Activated CD4-positive, alpha-beta T cell treated with anti-CD3 and anti-CD28 coated beads, Interleukin-2, Interleukin-6, amounts not matched to agents 100 ng/mL and 50 ng/mL, durations not matched to agents 16 hours and 8 hours (primary cell): ENCODE measurements around the gene EEFSEC.
"Not testable (repeated sequence)": the region's sequence is repeated elsewhere in the genome, so short reads cannot be mapped to it uniquely, and the experiment has no call there.

Source experiments
- DNase-seq: peaks from one replicate; pipeline ENCODE4 v3.0.0-alpha.2; 2020

EEFSEC gene

DNA sequence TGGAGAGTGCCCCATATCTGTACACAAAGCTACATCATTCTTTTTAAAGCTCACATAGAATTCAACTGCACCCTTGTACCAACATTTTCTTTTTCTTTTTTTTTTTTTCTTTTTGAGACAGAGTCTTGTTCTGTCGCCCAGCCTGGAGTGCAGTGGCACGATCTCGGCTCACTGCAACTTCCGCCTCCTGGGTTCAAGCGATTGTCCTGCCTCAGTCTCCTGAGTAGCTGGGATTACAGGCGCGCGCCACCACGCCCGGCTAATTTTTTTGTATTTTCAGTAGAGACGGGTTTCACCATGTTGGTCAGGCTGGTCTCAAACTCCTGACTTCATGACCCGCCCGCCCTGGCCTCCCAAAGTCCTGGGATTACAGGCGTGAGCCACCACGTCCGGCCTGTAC is 1.1 kb downstream of the EEFSEC start:
- not testable (repeated sequence) for DNase-seq

DNA sequence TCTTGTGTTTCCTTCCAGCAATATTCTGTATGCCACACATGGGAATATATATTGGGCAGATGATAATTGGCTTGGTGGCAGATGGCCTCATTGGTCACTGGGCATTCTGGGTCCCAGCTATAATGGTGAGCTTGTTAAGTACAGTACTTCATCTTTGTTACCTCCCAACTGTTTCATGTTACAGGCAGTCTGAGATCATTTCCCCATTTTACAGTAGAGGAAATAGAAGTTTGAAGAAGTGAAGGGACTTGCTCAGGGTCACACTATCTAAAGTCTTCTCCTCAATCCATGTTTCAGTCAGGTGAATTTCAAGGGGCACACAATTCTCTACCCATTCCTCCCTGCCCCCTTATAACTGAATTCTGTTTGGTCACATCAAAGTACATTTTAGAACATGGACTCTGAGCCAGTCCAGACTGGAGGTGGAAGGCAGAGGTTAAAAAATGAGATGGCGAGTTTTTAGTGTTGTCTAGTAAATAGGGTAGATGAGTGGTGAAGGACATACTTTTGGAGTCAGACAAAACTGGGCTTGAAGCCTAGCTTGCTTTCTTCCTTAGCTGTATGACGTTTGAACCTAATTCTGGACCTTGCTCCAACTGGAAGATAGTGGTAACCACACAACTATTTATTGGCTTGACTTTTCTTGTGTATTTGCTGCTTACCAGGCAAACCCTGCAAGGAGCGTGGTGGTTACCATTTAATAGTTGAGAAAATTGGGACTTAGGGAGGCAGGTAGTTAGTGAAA is 2.5 kb downstream of the EEFSEC start:
- DNase-seq: no peak

DNA sequence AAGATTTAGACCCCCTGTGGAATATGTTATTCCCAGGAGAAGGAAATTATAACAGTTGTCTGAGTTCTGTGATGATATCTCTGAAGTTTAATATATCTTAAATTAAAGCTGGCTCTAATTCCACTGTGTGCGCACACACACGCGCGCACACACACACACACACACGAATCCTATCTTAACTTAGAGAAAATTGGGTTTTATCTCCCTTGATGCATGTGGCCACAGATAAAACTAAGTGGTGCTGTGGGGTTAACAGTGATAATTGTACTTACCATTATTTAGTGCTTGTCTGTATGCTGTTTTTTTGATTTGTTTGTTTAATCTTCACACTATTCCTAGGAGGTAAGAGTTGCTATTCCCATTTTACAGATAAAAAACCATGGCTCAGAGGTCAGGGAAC is 7.4 kb downstream of the EEFSEC start:
- DNase-seq: no peak

DNA sequence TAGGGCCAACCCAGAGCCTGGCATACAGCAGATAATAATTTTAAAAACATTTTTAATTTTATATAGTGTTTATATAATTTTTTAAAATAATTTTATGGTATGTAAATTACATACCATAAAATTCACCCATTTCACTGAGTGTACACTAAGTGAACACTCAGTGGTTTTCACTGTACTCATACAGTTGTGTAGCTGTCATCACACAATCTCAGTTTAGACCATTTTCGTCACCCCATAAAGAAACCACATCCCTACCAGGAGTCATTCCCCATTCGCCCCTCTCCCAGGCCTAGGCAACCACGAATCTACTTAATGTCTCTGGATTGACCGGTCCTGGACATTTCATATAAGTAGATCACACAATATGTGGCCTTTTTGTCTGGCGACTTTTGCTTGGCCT is 10.2 kb downstream of the EEFSEC start:
- DNase-seq: no peak

DNA sequence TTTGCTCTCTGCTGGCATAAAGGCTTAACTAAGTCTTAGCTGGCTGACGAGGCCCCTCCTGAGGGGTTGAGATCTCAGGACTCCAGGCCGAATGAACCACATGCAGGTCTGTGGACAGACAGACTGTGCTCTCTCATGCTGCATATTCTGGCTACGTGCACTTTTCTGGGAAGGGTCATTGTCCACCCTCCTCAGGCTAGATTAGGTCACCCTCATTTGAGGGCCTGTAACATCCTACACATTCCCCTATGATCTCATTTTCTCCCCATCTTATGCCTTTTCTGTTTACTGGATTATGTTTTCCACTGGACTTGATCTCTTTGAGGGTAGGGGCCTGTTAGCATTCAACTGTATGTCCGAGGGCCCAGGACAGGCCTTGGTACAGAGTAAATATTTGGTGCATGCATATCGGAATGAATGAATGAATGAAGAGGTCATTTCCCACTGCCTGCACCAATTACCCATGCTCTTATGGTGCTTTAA is 13.7 kb downstream of the EEFSEC start:
- no peak for DNase-seq

DNA sequence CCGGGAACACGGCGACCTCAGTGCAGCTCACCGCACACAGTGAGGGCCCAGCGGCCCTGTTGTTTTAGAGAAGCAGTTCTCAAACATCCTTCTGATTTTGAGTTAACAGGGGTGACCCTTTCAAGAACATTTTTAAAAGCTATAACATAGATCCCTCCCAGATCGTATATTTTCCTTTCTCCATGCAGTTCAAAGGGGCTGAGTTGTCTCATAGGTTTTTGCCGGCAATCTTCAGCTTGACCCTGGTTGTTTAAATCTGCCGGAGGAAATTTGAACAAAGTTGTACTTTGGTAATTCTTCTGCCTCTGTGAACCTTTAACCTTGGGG is 14.3 kb downstream of the EEFSEC start:
- no peak for DNase-seq

DNA sequence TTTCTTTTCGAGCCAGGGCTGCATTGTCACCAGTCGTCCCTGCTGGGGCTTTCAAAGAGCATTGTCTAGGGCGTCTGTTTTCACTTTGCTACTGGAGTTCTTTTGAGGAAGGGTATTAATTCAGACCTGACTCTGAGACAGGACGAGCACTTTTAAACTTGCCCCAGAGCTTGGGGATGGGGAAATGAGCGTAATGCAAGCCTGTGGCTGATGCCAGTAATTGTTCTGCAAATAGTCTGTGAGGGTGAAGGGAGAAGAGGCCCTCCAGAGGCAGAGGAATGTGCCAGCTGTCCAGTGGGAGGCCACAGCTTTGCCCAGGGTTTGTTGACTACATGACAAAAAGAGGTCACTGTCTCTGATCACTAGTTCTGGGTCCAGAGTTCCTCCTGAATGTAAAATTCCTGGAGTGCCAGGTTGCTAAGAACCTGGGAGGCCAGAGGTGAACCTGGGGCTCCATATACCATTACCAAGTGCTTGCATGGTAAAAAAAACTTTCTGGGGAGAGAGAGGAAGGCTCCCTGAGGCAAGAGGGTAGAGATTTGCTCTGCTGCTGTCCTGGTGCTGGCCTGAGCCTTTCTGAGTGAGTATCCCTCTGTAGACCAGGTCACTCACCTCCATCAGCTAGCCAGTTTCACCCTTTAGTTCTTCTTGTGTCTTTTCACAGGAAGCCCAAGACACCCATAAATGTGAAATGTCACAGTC is 14.8 kb downstream of the EEFSEC start:
- DNase-seq: no peak

DNA sequence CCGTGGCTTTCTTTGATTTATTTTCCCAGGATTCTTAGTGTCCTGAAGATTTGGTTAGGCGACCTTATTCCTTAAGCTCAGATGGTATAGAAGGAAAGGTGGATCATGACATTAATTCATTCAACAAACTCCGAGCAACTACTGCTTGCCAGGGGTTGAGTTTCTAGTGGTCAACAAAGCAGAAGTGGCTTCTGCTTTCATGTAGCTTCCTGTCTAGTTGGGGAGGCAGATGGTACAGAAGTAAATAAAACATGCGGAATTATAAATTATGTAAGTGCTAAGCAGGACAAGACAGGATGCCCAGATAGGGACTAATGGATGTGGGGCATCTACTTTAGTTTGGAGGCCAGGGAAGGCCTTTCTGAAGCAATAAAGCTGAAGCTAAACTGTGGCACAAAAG is 15.6 kb downstream of the EEFSEC start:
- DNase-seq: no peak

DNA sequence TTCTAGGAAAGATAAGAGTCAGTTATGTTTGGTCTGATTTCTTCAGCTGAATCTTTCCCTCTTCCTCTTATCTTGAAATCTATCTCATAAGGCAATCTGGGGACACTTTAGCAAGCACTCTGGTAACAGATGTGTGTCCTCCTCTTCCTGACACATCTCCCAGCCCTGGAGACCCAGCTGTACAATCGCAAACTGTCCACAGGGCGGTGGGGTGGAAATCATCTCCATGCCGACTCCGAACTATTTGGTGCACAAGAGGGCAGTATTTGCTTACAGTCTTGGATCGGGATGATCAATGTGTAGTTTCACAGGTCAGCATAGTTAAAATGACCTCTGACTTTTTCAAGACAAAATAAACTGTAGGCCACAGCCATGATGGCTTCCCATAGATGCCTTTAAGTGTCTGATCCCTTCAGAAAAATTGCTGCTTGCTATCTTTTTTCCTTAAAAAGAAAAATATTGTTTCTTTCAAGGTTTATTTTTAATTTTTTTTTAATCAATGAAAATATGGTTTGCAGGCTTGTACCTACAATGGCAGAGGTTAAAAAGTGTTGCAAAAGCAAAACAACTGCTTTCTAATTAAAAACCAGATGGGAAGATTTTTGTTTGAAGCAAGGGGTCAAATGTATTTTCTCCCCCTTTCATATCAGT is 17.7 kb downstream of the EEFSEC start:
- peak; percentile 6 for DNase-seq

DNA sequence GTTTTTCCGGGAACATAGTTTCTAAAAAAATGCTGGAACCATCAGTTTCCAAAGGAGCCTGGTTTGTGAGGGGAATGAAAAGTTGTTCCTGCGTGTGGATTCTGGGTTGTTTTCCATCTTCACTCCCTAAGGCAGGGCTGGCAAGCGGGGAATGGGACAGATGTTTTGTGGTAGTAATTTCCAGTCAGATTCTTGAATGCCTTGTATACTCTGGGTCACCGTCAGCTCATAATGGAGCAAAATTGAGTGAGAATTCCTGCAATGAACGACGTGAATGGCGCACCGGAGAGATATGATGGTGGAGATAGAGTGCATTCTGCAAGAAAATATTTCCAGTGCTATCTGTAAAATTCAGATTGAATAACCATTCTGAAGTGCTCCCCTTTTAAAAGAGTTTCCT is 19.9 kb downstream of the EEFSEC start:
- no peak for DNase-seq

DNA sequence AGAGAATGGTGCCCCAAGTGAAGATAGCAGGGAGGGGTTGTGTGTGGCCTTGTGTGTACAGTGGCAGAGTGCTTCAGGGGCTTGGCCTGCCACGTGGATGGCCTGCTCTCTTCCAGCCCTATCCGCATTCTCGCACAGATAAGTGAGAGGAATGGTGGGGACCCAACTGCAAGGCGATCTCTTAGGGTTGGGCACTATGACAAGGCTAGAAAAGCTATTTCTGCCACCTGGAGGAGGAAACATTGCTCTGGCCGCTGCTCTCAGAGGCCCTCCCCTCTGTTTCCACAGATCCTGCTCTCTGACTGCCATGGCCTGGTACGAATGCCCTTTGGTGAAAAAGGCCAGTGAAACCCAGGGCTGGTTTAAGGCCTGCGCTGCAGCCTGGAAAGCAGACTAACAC is 20.6 kb downstream of the EEFSEC start:
- DNase-seq: no peak

DNA sequence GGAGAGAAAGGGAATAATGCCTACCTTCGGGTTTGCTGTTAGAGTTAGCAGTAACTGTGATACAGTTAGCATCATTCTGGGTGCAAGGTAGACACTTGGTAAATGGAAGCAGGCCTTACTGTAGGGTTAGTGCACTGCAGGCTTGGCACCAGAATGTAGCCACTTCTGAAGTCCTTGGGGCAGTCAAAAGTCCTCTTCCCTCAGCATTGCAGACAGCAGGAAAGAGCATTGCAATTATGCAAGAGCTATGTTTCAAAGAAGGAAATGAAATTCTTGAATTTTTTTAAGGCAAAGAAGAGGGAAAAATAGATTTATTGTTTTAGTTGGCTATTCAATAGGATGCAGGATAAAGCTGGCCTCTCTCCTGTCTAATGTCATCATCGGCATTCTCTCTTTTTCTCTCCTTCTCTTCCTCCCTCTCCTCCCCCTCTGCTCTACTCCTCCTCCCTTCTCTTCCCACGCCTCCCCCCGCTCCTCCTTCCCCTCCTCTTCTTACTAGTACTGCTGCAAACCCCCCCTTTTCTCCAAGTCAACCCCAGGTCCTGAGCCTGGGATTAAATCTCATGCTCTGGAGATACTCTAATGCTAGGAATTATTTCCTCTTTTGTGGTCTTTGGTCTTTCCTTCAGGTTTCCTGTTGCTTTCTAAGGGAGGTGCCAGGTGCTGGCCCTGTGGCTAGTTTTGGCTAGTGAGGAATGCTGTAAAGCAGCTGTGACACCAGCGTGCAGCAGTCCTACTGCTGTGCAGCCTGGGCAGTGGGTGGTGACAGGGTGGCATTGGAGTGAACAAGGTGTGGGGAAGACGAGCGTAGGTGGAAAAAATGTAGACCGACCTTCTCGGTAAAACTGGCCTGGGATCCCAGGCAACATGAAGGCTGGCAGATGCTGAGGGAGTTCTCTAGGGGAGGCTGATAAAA is 21.7 kb downstream of the EEFSEC start:
- no peak for DNase-seq

DNA sequence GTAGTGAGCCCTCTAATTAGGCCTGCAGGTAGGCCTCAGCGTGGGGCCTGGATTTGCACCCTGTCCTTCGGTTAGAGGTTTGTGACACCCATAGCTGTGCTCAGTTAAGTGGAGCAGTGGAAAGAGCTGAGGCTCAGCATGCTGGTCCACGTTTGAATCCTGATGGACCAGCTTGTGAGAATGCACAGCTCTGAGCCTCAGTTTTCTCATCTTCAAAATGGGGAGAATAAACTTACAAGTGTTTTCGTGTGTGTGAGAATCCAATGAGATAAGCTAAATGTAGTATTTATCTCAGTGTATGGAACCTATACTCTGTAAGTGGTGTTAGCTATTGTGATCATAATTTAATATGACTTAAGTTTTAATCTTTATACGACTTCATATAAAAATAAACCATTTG is 22.5 kb downstream of the EEFSEC start:
- no peak for DNase-seq

DNA sequence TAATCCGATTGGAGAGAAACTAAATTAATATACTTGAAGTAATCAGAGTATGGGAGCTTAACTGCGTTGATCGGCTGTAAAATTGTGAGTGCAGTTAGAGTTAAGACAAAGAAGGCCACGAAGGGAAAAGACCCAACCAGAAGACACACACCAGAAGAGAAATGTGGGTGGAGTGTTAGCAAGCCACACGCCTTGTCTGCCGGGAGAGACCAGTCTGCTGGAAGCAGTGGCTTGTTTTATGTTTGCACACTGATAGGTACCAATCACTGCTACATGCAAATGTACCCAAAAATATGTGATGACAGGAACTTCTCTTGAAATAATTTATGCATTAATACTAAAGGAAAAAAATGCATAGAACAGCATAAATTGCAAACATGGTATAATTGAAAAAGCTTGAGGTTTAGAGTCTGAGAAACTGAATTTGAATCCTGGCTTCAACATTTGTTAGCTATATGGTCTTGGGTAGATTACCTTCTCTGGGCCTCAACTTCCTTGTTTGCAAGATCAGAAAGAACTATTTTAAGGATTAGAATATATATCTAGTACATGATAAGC is 23.1 kb downstream of the EEFSEC start:
- DNase-seq: no peak

DNA sequence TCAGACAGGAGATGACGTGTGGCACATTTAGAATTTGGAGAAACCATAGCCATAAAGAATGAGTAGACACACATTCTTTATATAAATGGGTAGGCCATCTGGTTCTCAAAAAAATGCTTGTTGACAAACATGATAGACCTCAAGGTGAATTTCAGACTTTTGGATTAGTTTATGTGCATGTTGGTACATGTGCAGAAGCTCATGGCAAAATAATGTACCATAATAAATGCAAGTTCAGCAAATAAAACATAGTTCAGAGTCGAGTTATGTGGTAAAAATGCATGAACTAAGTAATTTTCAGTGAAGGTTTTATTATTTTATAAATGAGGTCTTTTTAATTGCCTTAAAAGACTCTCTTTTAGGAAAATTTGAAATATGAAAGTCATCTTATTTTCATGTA is 24.6 kb downstream of the EEFSEC start:
- DNase-seq: no peak

DNA sequence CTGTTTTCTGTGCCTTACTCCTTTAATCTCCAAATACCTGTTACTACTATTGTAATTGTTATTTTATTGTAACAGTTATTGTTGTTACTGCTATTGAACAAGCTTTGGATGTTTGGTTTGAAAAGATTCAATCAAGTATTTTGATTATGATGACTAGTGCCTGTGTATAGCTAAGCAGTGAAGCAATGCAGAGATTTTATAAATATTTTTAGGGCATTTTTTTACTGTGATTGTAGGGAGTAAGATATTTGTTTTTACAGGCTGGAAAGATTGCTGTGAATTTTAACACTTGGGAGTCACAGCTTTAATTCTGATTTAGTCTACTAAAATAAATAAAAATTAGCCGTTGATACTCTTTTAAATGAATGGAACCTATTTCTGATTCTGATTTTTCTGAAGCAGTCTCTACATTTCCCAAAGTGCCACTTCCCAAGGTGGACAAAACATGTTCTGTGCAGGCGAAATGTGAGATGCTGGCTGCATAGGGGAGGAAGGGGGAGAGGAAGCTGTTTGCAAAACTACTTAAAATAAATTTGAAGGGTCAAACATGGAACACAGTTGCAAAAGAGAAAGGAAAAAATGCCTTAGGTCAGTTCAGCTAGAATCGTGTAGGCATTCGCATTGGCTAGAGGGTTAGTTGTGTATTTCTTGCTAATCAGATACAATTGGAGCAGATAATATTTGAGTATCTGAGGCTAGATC is 25.7 kb downstream of the EEFSEC start:
- no peak for DNase-seq

DNA sequence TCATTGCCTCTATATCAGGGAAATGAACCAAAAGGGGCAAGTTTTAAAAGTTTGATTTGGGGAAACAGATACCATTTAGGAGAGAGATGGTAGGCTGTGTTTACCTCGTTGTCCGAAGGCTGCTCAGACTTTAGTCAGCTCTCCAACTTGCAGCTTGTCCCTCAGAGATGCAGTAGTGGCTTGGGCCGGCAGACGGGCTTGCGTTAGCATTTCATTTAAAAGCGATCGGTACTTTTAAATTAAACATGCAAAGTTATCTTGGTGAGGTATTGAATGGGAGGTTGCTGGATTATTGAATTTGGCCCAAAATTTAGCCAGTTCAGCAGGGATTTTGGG is 26.2 kb downstream of the EEFSEC start:
- no peak for DNase-seq

DNA sequence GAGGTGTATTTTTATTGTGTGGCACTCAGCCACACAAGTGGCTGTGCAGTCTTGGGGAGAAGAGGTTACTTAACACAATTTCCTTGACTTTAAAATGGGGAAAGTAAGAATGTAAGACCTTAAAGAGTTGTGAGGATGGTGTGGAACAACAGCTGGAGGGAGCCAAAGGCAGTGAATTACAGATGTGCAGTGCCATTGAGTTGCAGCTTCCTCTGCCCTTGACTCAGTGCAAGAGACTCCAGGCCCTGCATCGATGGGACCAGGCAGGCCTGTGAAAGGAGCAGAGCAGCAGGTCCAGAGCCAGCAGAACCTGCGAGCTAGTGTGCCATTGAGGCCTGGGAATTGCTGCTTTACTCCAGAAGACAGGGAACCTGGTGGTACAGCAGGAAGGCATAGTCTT is 27.2 kb downstream of the EEFSEC start:
- no peak for DNase-seq

DNA sequence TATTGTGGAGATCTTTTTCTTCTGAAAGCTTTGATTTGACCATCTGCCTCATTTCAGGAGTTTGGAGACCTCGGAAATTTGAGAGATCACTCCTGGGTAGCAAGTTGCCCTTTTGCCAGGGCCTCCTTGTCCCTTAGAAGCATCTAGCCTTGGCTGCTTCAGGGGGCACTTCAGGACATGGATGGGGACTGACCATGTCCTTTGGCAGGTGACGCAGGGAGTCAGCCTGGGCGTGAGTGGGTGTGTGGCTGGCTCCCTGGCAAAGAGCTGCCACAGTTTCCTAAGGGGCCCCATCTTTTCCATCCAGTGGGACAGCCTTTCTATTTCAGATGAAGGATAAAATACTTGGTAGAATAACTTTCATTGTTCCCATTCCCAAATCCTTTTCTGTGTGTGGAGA is 27.6 kb downstream of the EEFSEC start:
- no peak for DNase-seq

DNA sequence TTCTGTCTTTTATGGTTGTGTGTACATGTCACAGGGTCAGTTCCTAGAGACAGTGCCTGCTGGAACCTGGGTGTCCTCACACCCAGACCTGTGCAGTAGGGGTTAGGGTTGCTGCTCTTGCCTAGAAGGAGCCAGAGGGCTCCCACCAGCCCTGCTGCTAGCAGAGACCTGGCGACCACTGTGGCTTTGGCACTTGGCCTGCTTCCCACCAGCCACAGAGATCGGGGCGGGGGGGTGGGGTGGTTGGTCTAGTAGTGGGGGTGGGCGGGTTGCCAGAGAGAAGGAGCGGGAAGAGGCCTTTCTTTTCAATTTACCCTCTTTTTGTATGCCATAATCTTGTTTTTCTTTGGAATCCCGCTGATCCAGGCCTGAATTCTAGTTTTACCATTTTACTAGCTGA is 29.4 kb downstream of the EEFSEC start:
- no peak for DNase-seq

DNA sequence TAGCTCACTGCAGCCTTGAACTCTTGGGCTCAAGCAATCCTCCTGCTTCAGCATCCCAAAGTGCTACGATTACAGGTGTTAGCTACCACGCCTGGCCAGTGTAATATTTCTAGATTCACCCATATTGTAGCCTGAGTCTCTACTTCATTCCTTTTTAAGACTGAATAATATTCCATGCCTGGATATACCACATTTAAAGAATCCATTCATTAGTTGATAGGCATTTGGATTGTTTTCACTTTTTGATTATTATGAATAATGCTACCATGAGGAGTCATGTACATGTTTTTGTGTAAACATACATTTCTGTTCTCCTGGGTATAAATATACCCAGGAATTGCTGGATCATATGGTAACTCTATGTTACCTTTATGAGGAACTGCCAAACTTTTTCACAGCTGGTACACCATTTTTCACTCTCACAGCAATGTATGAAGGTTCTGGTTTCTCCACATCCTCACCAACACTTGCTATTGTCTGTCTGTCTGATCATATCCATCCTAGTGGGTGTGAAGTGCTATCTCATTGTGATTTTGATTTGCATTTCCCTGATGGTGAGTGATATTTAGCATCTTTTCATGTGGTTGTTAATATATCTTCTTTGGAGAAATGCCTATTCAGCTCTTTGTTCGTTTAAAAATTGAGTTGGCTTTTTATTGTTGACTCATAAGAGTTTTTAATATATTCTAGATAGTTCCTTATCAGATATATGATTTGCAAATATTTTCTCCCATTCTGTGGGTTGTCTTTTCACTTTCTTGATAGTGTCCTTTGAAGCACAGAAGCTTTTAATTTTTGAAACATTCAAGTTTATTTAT is 32.6 kb downstream of the EEFSEC start:
- no peak for DNase-seq
